ENCODE results near the gene MALRD1. TPM values are rescaled to one million over a fixed set of nuclear protein-coding genes. Genes with fewer than 3 reads are reported as not detected.

Gene MALRD1
- total RNA-seq, 2 experiments from 2014 or later = not detected

- H3K36me3 Mint-ChIP-seq (ENCODE audit: low read depth) = no peaks in the 10 kb centered on the region
These were observed 492.7 kb downstream of the MALRD1 start for GRCh38 chr10:19541299-19541698.

DNA sequence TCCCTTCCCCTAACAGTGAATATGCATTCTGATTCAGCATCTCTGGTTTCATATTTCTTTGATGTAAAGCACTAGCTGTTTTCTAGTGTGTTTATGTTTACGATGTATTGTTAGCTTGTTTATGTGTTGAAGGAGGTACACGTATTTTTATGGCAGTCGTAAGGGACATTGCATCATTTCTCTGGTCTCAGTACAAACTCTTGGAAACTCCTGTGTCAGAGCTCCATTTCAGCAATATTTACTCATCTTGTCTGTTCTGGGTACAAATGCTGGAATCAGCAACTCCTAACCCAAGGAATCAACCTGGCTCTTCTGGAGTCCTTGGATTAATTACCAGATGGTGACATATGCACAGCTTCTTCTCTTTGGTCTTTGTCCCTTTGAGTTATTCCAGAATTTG lies 497.6 kb downstream of the MALRD1 start:
- Histone ChIP-seq H3K36me3 (ENCODE audit: insufficient read depth, low read length) (no peaks in the 10 kb centered on the region), H3K9me3 (ENCODE audit: control insufficient read depth in 1 of 2, insufficient read depth in 1 of 2, low read length in 2 of 2) (peaks cover 0 to 4% of the 10 kb centered on the region in 2 experiments), H3K4me3 (ENCODE audit: low read length) (no peak overlapping the region), H3K27me3 (ENCODE audit: control insufficient read depth in 1 of 2, insufficient read depth in 2 of 2, low read length in 2 of 2) (no peaks in the 10 kb centered on the region), H3K27ac (ENCODE audit: low read depth in 1 of 2, low read length in 2 of 2) (no peak overlapping the region), H3K4me1 (ENCODE audit: insufficient read depth, low read length) (no peaks in the 10 kb centered on the region)
- Mint-ChIP-seq H3K9me3 (peaks cover 7% of the 10 kb centered on the region), H3K27ac (no peak overlapping the region), H3K27me3 (no peaks in the 10 kb centered on the region), H3K4me1 (ENCODE audit: low read depth) (no peaks in the 10 kb centered on the region), H3K4me3 (no peak overlapping the region), H3K36me3 (ENCODE audit: low read depth) (no peaks in the 10 kb centered on the region)
- intact Hi-C loops (cut with DNase I, micrococcal nuclease) = no loop called here
- no peak for ATAC-seq (ENCODE audit: poor library complexity)
- DNase-seq = no peak
- TF ChIP-seq, protein P1, sequence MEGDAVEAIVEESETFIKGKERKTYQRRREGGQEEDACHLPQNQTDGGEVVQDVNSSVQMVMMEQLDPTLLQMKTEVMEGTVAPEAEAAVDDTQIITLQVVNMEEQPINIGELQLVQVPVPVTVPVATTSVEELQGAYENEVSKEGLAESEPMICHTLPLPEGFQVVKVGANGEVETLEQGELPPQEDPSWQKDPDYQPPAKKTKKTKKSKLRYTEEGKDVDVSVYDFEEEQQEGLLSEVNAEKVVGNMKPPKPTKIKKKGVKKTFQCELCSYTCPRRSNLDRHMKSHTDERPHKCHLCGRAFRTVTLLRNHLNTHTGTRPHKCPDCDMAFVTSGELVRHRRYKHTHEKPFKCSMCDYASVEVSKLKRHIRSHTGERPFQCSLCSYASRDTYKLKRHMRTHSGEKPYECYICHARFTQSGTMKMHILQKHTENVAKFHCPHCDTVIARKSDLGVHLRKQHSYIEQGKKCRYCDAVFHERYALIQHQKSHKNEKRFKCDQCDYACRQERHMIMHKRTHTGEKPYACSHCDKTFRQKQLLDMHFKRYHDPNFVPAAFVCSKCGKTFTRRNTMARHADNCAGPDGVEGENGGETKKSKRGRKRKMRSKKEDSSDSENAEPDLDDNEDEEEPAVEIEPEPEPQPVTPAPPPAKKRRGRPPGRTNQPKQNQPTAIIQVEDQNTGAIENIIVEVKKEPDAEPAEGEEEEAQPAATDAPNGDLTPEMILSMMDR (IDR thresholded peaks at IDR 0.05) = no peak
- CTCF ChIA-PET = interaction anchor here (1.5 kb wide), 1 partner anchor 9 kb away, joined by 3 read pairs; no protein-coding TSS in a partner anchor
- POLR2A ChIA-PET = no interaction called here

More at GRCh38 chr10:19541299-19541698, 492.7 kb downstream of the MALRD1 start:
- H3K9me3 ChIP-seq (ENCODE audit: control insufficient read depth in 1 of 2, insufficient read depth in 1 of 2, low read length in 2 of 2) = peaks cover 0 to 9% of the 10 kb centered on the region in 2 experiments
- H3K27me3 ChIP-seq (ENCODE audit: control insufficient read depth in 1 of 2, insufficient read depth in 2 of 2, low read length in 2 of 2) = no peaks in the 10 kb centered on the region
- H3K4me3 Mint-ChIP-seq = no peak overlapping the region
- CTCF ChIA-PET = no interaction called here
- DNase-seq (no peak), ATAC-seq (ENCODE audit: poor library complexity) (no peak)
- H3K9me3 Mint-ChIP-seq = peaks cover 4% of the 10 kb centered on the region
- no peak overlapping the region for H3K4me3 ChIP-seq (ENCODE audit: low read length)
- no peaks in the 10 kb centered on the region for H3K4me1 ChIP-seq (ENCODE audit: insufficient read depth, low read length)
- no peaks in the 10 kb centered on the region for H3K27me3 Mint-ChIP-seq
- no peaks in the 10 kb centered on the region for H3K36me3 ChIP-seq (ENCODE audit: insufficient read depth, low read length)
- POLR2A ChIA-PET = no interaction called here
- H3K27ac Mint-ChIP-seq = no peak overlapping the region
- no peak overlapping the region for H3K27ac ChIP-seq (ENCODE audit: low read depth in 1 of 2, low read length in 2 of 2)
- TF ChIP-seq, protein P1 (IDR thresholded peaks at IDR 0.05) = no peak
- no peaks in the 10 kb centered on the region for H3K4me1 Mint-ChIP-seq (ENCODE audit: low read depth)
- intact Hi-C loops (cut with DNase I, micrococcal nuclease) = no loop called here

- Histone ChIP-seq H3K36me3 (ENCODE audit: insufficient read depth, low read length) (no peaks in the 10 kb centered on the region), H3K4me1 (ENCODE audit: insufficient read depth, low read length) (no peaks in the 10 kb centered on the region), H3K9me3 (ENCODE audit: control insufficient read depth in 1 of 2, insufficient read depth in 1 of 2, low read length in 2 of 2) (no peaks in the 10 kb centered on the region), H3K27ac (ENCODE audit: low read depth in 1 of 2, low read length in 2 of 2) (no peak overlapping the region), H3K27me3 (ENCODE audit: control insufficient read depth in 1 of 2, insufficient read depth in 2 of 2, low read length in 2 of 2) (no peaks in the 10 kb centered on the region), H3K4me3 (ENCODE audit: low read length) (no peak overlapping the region)
- no peaks in the 10 kb centered on the region for H3K36me3 Mint-ChIP-seq (ENCODE audit: low read depth)
- no peaks in the 10 kb centered on the region for H3K27me3 Mint-ChIP-seq
- no peak overlapping the region for H3K4me3 Mint-ChIP-seq
- CTCF ChIA-PET = no interaction called here
- POLR2A ChIA-PET = no interaction called here
- intact Hi-C loops (cut with DNase I, micrococcal nuclease) = no loop called here
- H3K9me3 Mint-ChIP-seq = peaks cover 7% of the 10 kb centered on the region
- no peak overlapping the region for H3K27ac Mint-ChIP-seq
- no peak for DNase-seq
- ATAC-seq (ENCODE audit: poor library complexity) = no peak
- H3K4me1 Mint-ChIP-seq (ENCODE audit: low read depth) = no peaks in the 10 kb centered on the region
- TF ChIP-seq, protein P1 (IDR thresholded peaks at IDR 0.05) = no peak
These were observed 500.9 kb downstream of the MALRD1 start for GRCh38 chr10:19549503-19549902.

Data from CD4-positive, alpha-beta T cell (primary cell).